Middle frontal gyrus (tissue), 1 donor: ENCODE measurements around the gene AKTIP.

Source experiments
- DNase-seq: peaks from one replicate; pipeline ENCODE4 v3.0.0-alpha.2; 2015; ENCODE audit warnings: low spot score; ENCODE audit errors: extremely low spot score

Gene AKTIP

DNA sequence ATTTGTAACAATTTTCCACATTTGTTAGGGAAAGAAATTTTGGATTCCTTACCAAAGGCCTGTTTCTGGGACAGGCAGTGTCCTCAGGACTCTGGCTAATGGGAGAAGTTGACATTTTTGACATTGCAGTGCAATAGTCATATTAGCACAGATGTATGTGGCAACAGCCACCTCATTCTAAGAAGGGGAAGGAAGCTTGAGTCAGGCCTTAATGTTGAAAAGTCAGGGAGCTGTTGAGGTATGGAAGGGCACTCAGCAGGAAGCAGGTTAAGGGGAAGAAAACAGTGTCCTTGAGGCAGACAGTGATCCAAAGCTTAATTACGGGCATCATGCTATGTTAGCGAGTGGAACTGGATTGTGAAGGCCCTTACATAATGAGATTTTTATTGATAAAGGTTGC is 20.9 kb downstream of the AKTIP start:
- DNase-seq = no peak

- DNase-seq = no peak
Measured at GRCh38 chr16:53480394-53480793, 22.6 kb downstream of the AKTIP start.

DNA sequence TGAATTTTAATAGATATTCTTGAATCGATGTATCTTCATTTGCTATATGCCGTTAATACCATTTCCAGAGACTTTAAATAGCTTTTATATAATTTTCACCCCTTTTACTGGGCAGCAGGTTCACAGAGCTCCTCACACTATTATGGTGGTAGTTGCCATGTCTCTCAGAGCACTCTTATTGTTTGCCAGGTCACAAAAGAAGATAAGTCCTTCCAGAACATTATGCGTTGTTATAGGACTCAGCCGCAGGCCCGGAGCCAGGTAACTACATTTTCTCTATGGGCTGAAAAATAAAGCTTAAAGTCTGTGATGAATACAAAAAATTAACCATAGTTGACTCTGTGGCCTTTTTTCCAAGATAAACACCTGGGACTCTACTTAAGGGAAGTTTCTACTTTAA is 24.0 kb downstream of the AKTIP start:
- no peak for DNase-seq

GRCh38 chr16:53476867-53477266 is 26.1 kb downstream of the AKTIP start:
- no peak for DNase-seq

DNA sequence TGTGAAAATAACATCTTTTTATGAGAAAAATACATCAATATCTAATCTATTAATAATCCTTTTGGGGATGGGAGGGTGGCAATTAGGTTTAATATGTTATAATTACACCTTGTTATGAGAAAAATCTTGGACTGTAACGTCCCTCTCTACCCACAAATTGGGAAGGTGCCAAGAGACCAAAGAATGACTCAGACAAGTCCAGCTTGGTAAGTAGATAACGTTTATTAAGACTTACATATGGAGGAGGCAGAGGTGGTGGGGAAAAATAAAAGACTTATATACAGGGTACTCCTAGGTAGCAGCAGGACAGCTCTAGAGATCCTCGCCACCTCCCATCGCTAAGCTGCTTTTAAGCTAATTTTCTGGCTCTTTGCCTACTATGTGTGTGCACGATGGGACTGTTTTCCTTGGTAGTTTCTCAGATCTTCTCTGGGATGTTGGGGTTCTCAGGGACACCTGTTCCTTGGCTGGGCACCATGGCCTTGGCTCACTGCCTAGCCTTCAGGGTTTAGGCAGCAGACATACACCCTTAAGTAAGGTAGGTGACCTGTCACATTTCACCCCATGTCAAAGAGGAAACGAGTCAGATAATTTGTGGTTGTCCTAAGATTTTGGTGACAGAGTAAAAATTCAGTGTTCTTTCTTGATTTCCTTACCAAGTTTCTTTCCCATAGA is 37.3 kb downstream of the AKTIP start:
- DNase-seq = no peak

DNA sequence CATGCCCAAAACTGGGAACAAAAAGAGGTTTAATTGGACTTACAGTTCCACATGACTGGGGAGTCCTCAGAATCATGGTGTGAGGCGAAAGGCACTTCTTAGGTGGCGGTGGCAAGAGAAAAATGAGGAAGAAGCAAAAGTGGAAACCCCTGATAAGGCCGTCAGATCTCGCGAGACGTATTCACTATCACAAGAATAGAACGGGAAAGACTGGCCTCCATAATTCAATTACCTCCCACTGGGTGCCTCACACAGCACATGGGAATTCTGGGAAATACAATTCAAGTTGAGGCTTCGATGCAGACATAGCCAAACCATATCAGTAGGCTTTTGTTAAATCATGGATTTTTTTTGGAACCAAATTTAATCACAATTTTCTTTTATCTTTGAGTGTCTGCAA is 44.4 kb downstream of the AKTIP start:
- no peak for DNase-seq

DNA sequence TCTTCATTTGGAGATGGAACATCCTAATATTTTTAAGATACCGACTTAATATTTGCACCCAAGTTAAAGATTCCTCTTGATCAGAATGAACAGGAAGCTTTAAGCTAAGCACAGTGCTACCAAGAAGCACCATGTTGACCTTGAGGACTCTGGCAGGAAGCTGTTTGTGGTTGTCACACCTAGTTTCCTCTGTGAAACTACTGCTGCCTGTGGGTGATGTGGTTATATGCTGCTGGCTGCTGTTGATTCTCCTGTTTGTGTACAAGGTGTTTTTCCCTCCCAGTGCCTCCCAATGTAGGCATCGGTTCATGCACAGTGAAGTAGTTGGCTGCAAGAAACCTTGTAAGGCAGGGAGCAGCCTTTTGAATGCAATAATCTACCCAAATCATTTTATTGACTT is 45.3 kb downstream of the AKTIP start:
- DNase-seq = no peak

- DNase-seq = no peak
Measured at GRCh38 chr16:53456625-53457024, 46.4 kb downstream of the AKTIP start.

- DNase-seq = no peak
Measured at GRCh38 chr16:53453928-53454327, 49.1 kb downstream of the AKTIP start.

DNA sequence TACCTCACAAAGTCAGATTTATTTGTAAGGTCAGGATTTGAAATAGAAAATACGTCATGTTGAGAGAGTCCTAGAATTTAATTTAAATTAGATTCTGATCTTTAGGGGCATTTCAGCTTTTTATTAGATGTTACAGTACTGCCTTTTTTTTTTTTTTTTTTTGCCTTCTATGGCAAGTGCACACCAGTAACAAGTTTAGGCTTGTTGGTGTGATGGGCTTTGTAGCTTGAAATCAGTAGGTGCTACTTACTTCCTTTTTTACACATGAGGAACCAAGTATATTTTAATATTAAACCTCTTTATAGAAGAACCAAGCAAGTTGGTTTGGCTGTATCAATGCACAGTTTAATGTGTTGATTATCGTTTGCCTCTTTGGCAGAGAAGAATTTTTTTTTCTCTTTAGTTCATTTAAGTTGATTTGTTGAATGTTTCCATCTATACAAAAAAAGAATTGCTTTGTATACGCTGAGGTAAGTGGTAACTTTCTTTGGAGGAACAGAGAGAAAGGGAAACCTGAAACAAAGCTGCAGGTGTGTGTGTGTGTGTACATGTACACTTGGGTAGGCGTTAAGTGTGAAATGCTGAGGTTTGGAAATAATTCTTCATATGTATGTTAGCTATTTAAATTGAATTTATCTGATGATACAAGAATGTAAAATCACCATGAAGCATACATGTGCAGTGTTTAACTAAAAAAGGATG is 53.0 kb downstream of the AKTIP start:
- DNase-seq = no peak

DNA sequence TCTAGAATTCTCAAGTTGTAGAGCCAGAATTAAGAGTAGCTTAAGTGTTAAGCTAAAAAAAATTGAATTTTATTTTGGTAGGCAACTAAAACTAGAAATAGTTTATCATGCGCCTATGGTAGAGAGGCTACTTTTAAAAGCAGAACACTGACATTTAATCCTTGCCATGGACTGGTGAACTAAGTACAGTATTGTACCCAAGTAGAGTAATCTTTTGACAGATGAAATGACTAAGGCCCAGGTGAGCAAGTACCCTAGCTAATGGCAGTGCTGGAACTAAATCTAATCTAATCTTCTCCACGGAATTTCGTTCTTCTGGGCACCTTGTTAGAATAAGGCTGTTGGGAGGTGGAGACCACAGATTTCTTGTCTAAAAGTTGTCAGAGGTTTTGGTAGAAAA is 56.9 kb downstream of the AKTIP start:
- DNase-seq = no peak

DNA sequence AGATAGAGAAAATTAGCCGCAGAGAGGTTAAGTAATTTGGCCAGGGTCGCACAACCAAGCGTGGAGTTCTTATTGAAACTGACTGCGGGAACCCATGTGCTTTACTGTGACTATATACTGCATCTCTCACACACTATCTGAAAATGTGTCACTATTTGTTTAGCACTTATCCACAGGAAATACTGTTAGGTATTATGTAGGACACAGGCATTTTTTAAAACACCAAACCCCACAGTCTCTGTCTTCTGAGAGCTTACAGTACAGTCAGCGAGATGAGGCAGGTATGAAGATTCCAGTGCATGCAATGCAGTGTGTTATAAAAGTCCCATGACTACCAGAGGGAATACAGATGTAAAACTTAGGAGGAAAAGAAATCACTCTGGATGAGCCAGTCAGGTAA is 57.5 kb downstream of the AKTIP start:
- no peak for DNase-seq
